Liver (tissue), 3 donors: Measurements from ENCODE around the gene ECD.
A peak's percentile ranks its signal among the peaks of the same experiment; 100 is the strongest.

Experiments used
- CTCF ChIP-seq: fragments of 150-350 bp; IDR thresholded peaks from 2 replicates; pipeline ENCODE4 v1.5.1; 2017; ENCODE audit warnings: improper control_type of control experiment, low read depth, low read length; ENCODE audit not compliant: missing input control
- EGR1 ChIP-seq, 2 donors: IDR thresholded peaks; 2 replicates each; pipeline ENCODE4 v1.6.1; 2016 to 2018; ENCODE audit warnings: antibody characterized with exemption in 2 of 2, low read depth in 2 of 2
- NR2F2 ChIP-seq: IDR thresholded peaks from 2 replicates; pipeline ENCODE4 v1.6.1; 2016; ENCODE audit warnings: antibody characterized with exemption
- RAD21 ChIP-seq, 2 donors: IDR thresholded peaks; 2 replicates each; pipeline ENCODE4 v1.6.1; 2016; ENCODE audit warnings: antibody characterized with exemption in 2 of 2, mild to moderate bottlenecking in 2 of 2
- TAF1 ChIP-seq: conservative IDR thresholded peaks from 2 replicates; pipeline ENCODE4 v1.6.1; 2016; ENCODE audit warnings: antibody characterized with exemption, mild to moderate bottlenecking
- donor health status: healthy.
- donor health status: healthy.

GRCh38 chr10:73159038-73159648, 8.7 kb downstream of the ECD start:
- peak; percentile 79 for TF ChIP-seq CTCF
- peak; percentile 82 to 83 for TF ChIP-seq RAD21 (IDR thresholded peaks at IDR 0.05)
- TF ChIP-seq EGR1 (IDR thresholded peaks at IDR 0.05; ENCODE audit: low read depth in 2 of 2), result no peak
- no peak for TF ChIP-seq TAF1
- no peak for TF ChIP-seq NR2F2
